Spleen (tissue), 11 donors: Measurements from ENCODE around the gene FSTL1. TPM values are rescaled to one million over a fixed set of nuclear protein-coding genes. Genes with fewer than 3 reads are reported as not detected.

Experiments
- DNase-seq: peaks from one replicate; pipeline ENCODE4 v3.0.0-alpha.2; 2020
- H3K27ac ChIP-seq, 8 donors: fragments of 200-600 bp; sonication (generic) in 7 of 8; 1 replicate in 4 of 8; 2 replicates in 4 of 8; pipeline versions ENCODE4 v1.5.0 to v1.8.0; 2016 to 2021; ENCODE audit warnings: inconsistent platforms in 4 of 8, mild to moderate bottlenecking in 4 of 8, moderate library complexity in 1 of 8
- H3K27me3 ChIP-seq, 7 donors: fragments of 200-600 bp; sonication (generic) in 6 of 7; replicated peaks in 1 of 7; 1 replicate in 4 of 7; 2 replicates in 3 of 7; pipeline versions ENCODE4 v1.5.0 to v1.8.0; 2016 to 2021; ENCODE audit warnings: inconsistent platforms in 3 of 7, mild to moderate bottlenecking in 1 of 7
- H3K36me3 ChIP-seq, 6 donors: fragments of 200-600 bp; sonication (generic) in 5 of 6; 1 replicate in 4 of 6; 2 replicates in 2 of 6; pipeline versions ENCODE4 v1.5.0 to v1.8.0; 2016 to 2021; ENCODE audit warnings: inconsistent platforms in 2 of 6
- H3K4me1 ChIP-seq, 6 donors: fragments of 200-600 bp; sonication (generic) in 5 of 6; 1 replicate in 3 of 6; 2 replicates in 3 of 6; pipeline versions ENCODE4 v1.5.0 to v1.8.0; 2016 to 2021; ENCODE audit warnings: inconsistent platforms in 3 of 6
- H3K4me3 ChIP-seq, 8 donors: fragments of 200-600 bp; sonication (generic) in 7 of 8; 1 replicate in 4 of 8; 2 replicates in 4 of 8; pipeline versions ENCODE4 v1.5.0 to v1.8.0; 2016 to 2021; ENCODE audit warnings: inconsistent platforms in 4 of 8, mild to moderate bottlenecking in 4 of 8, moderate library complexity in 2 of 8
- H3K9me3 ChIP-seq, 8 donors: fragments of 200-600 bp; sonication (generic) in 7 of 8; 1 replicate in 4 of 8; 2 replicates in 4 of 8; pipeline versions ENCODE4 v1.5.0 to v1.8.0; 2016 to 2021; ENCODE audit warnings: inconsistent platforms in 4 of 8
- CTCF ChIP-seq, 11 experiments: fragments of 200-600 bp in 7 of 11; fragments of 450-650 bp in 4 of 11; sonication (generic) in 4 of 11; IDR thresholded peaks in 8 of 11; conservative IDR thresholded peaks in 3 of 11; 1 replicate in 7 of 11; 2 replicates in 4 of 11; pipeline versions ENCODE4 v1.4.0 to v1.8.0; 2016 to 2021; ENCODE audit warnings: antibody characterized with exemption in 11 of 11, inconsistent platforms in 4 of 11, mild to moderate bottlenecking in 1 of 11
- POLR2A ChIP-seq, 3 donors: fragments of 450-650 bp; IDR thresholded peaks; one replicate each; pipeline ENCODE4 v1.5.1; 2017; ENCODE audit warnings: antibody characterized with exemption in 3 of 3, mild to moderate bottlenecking in 1 of 3
- POLR2AphosphoS5 ChIP-seq, 3 donors: sonication (generic); formaldehyde crosslinking; IDR thresholded peaks; one replicate each; pipeline ENCODE4 v1.5.1; 2017; ENCODE audit warnings: antibody characterized with exemption in 3 of 3
- WGBS, 5 donors: extraction: QIAGEN DNeasy Blood & Tissue Kit in 3 of 5; methylation state at CpG; one replicate each; pipeline versions ENCODE4 v1.1.5 to v1.1.7; 2013 to 2018; 5-methylcytosine and 5-hydroxymethylcytosine counted together
- intact Hi-C: fragments of 100-400 bp; cut with DNase I; formaldehyde crosslinking; loops from one replicate; pipeline ENCODE4 v1.15.0; 2023; ENCODE audit warnings: low total_unique reads
- polyA plus RNA-seq, 3 donors: library from polyadenylated mRNA; stranded (reverse); fragments of 200-250 nt; gene quantifications; one replicate each; pipeline ENCODE4 v1.2.1, GENCODE V29; 2013
- total RNA-seq, 7 donors: library from RNA; depleted of rRNA in 3 of 7; stranded (reverse); fragments of >200 nt in 3 of 7; fragmentation: NEBNext Ultra II Directional in 4 of 7; extraction: Animal tissue kit (Norgen Biotek cat#: 25700) in 4 of 7; gene quantifications; one replicate each; pipeline versions ENCODE4 v1.1.0 to v1.2.1, GENCODE V29; 2016 to 2021
- donor health status: healthy with polysubstance abuse.
- donor health status: DM: no; HTN: no; CAD: no; lungs with moderate emphysema.
- donor health status: DM: no; HTN: no; CAD: no.
- donor health status: Bipolar disorder and iron deficiency.
- donor health status: healthy.
- donor health status: DM: no; HTN: no; CAD: no.
- donor health status: DM: yes; HTN: yes; CAD: no.

Gene FSTL1
- total and polyA plus RNA-seq, 10 donors, result 6.7 to 228 (median 99.3) TPM

DNA sequence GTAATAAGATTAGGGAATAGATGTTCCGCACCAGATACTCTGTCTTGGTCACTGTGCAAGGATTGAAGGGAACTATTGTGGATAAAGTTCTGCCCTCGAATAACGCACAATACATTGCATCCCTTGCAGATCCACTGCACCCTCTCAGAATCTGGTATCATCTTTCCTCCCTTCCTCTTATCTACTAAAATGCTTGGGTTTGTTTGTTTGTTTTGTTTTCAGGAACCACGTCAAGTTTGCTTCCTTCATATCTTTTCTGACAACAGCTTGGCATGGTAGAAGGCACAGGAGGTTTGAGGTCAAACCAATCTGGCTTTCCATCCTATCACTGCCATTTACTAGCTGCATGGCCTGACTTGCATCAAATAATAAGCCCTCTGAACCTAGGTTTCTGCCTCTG, 2.0 kb upstream of the FSTL1 start:
- peaks cover 0 to 12% (median 3%) of the 10 kb centered on the region in 8 donors for H3K9me3 ChIP-seq
- intact Hi-C loops, result no loop called here
- no peak overlapping the region for H3K27ac ChIP-seq
- H3K4me1 ChIP-seq, result peaks cover 0 to 25% (median 15%) of the 10 kb centered on the region in 6 donors
- DNase-seq, result no peak
- peaks cover 0 to 50% (median 21%) of the 10 kb centered on the region in 7 donors for H3K27me3 ChIP-seq
- TF ChIP-seq POLR2A (IDR thresholded peaks at IDR 0.05), result no peak
- TF ChIP-seq CTCF (IDR thresholded peaks at IDR 0.05 in 8 of 11, conservative IDR thresholded peaks at IDR 0.05 in 3 of 11), result no peak
- no peak overlapping the region for H3K4me3 ChIP-seq
- 77 to 89% (median 87%) methylated on average over 4 of the region's 4 CpGs for WGBS, 5 donors
- no peaks in the 10 kb centered on the region for H3K36me3 ChIP-seq

DNA sequence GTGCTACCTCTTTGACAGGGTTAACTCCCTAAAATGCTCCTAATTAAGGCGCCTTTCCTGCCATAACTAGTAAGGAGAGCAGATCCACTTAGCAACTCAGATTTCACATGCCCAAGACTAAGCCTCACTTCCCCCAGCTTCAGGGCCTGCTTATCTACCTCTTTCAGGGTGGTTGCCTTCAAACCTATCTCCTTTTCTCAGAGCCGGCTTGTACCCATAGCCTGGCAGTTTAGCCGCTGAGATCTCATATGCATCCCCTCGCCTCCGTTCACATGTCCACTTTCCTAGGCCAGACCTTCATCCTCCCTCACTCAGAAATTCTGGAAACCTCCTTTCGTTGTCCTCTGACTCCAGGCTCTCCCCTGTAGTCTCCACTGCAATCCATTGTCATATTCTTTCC, 1.0 kb upstream of the FSTL1 start:
- Histone ChIP-seq H3K4me3 (peak overlapping the region in 3 of 8 donors; percentile 53 to 78 (median 61)), H3K27ac (peak overlapping the region in 5 of 8 donors; percentile 77 to 84 (median 79)), H3K4me1 (peaks cover 0 to 25% (median 15%) of the 10 kb centered on the region in 6 donors), H3K9me3 (peaks cover 0 to 12% (median 3%) of the 10 kb centered on the region in 8 donors), H3K27me3 (peaks cover 0 to 50% (median 21%) of the 10 kb centered on the region in 7 donors), H3K36me3 (no peaks in the 10 kb centered on the region)
- no peak for DNase-seq
- intact Hi-C loops, result no loop called here
- no peak for TF ChIP-seq POLR2A (IDR thresholded peaks at IDR 0.05)
- no peak for TF ChIP-seq CTCF (IDR thresholded peaks at IDR 0.05 in 8 of 11, conservative IDR thresholded peaks at IDR 0.05 in 3 of 11)
- TF ChIP-seq POLR2AphosphoS5 (IDR thresholded peaks at IDR 0.05), result no peak
- WGBS, 5 donors, result 80 to 98% (median 87%) methylated on average over 6 of the region's 6 CpGs

DNA sequence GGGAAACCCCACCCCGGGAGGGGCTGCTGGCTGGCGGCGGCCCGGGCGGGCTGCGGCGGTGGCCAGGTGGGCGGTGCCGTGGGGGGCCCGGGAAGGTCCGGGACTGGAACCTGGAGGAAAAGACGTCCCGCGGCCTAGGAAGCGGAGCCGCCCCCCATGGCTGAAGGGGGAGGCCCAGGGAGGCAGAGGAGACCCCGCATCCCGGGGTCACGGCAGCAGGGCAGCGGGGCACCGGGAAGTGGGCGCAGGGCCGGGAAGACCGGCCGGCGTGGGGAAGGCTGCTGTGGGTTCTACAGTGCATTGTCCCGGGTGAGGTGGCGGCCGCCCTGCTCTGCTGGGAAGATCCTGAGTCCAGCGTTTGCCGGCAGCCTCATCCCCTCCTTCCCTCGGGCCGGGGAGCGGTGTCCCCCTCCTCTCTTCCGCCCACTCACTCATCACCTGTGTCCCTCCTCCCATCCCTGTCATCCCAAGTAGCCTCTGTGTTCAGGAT, 525 bp upstream of the FSTL1 start:
- WGBS, 5 donors, result 21 to 38% (median 25%) methylated on average over 21 to 35 of the region's 35 CpGs
- no peak for DNase-seq
- H3K27ac ChIP-seq, result peak overlapping the region in 7 of 8 donors; percentile 77 to 84 (median 79)
- TF ChIP-seq POLR2A (IDR thresholded peaks at IDR 0.05) (no peak), POLR2AphosphoS5 (IDR thresholded peaks at IDR 0.05) (no peak), CTCF (IDR thresholded peaks at IDR 0.05 in 8 of 11, conservative IDR thresholded peaks at IDR 0.05 in 3 of 11) (no peak)
- intact Hi-C loops, result no loop called here
- H3K9me3 ChIP-seq, result peaks cover 0 to 12% (median 3%) of the 10 kb centered on the region in 8 donors
- peaks cover 0 to 26% (median 15%) of the 10 kb centered on the region in 6 donors for H3K4me1 ChIP-seq
- H3K36me3 ChIP-seq, result no peaks in the 10 kb centered on the region
- H3K4me3 ChIP-seq, result peak overlapping the region; percentile 53 to 78 (median 62)
- H3K27me3 ChIP-seq, result peaks cover 0 to 50% (median 21%) of the 10 kb centered on the region in 7 donors

- no peak for DNase-seq
- 4 to 6% (median 6%) methylated on average over 32 of the region's 32 CpGs for WGBS, 5 donors
- Histone ChIP-seq H3K9me3 (peaks cover 0 to 12% (median 3%) of the 10 kb centered on the region in 8 donors), H3K27me3 (peaks cover 0 to 50% (median 21%) of the 10 kb centered on the region in 7 donors), H3K4me3 (peak overlapping the region; percentile 53 to 78 (median 62)), H3K4me1 (peaks cover 0 to 26% (median 15%) of the 10 kb centered on the region in 6 donors), H3K27ac (peak overlapping the region; percentile 14 to 84 (median 79)), H3K36me3 (no peaks in the 10 kb centered on the region)
- intact Hi-C loops, result no loop called here
- TF ChIP-seq POLR2AphosphoS5 (IDR thresholded peaks at IDR 0.05) (no peak), POLR2A (IDR thresholded peaks at IDR 0.05) (no peak), CTCF (IDR thresholded peaks at IDR 0.05 in 8 of 11, conservative IDR thresholded peaks at IDR 0.05 in 3 of 11) (no peak)
Observed at GRCh38 chr3:120449701-120450599, 842 bp downstream of the FSTL1 start.
